ENCODE data around the gene COL18A1.
"Not testable (repeated sequence)": the region's sequence is repeated elsewhere in the genome, so short reads cannot be mapped to it uniquely, and the experiment has no call there.

DNA sequence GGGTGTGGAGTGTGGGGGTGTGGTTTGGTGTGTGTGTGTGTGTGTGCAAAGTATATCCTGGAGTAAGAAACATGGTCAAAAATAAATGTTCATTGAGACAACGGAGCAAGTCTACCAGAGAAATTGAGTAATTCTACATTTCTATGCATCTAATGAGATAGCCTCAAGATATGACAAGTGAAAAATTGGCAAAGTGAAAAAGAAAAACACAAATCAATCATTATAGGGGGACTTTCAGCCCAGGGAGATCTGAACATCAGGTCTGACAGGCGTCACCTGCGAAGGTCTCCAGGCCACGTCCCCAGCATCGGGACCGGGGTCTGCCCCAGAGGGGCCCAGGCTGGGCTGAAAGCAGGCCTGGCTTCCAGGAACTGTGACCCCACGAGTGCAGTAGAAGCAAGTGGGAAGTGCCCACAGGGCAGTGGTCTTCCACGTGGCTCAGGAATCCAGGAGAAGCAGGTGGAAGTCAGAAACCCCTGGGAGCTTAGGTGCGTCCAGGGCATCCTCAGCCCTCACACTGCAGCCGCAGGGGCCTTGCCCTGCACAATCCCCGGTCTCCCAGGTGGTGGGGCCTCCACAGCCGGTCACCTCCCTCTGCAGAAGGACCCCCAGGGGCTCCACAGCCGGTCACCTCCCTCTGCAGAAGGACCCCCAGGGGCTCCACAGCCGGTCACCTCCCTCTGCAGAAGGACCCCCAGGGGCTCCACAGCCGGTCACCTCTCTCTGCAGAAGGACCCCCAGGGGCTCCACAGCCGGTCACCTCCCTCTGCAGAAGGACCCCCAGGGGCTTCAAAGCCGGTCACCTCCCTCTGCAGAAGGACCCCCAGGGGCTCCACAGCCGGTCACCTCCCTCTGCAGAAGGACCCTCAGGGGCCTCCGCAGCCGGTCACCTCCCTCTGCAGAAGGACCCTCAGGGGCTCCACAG lies 96.4 kb downstream of the COL18A1 start:
- TF ChIP-seq, protein P1, sequence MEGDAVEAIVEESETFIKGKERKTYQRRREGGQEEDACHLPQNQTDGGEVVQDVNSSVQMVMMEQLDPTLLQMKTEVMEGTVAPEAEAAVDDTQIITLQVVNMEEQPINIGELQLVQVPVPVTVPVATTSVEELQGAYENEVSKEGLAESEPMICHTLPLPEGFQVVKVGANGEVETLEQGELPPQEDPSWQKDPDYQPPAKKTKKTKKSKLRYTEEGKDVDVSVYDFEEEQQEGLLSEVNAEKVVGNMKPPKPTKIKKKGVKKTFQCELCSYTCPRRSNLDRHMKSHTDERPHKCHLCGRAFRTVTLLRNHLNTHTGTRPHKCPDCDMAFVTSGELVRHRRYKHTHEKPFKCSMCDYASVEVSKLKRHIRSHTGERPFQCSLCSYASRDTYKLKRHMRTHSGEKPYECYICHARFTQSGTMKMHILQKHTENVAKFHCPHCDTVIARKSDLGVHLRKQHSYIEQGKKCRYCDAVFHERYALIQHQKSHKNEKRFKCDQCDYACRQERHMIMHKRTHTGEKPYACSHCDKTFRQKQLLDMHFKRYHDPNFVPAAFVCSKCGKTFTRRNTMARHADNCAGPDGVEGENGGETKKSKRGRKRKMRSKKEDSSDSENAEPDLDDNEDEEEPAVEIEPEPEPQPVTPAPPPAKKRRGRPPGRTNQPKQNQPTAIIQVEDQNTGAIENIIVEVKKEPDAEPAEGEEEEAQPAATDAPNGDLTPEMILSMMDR (IDR thresholded peaks at IDR 0.05; ENCODE audit: low read depth, low read length, missing input control) = not testable (repeated sequence)
- TF ChIP-seq, protein P2, sequence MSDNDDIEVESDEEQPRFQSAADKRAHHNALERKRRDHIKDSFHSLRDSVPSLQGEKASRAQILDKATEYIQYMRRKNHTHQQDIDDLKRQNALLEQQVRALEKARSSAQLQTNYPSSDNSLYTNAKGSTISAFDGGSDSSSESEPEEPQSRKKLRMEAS (IDR thresholded peaks at IDR 0.05) = not testable (repeated sequence)
- TF ChIP-seq, protein P3, sequence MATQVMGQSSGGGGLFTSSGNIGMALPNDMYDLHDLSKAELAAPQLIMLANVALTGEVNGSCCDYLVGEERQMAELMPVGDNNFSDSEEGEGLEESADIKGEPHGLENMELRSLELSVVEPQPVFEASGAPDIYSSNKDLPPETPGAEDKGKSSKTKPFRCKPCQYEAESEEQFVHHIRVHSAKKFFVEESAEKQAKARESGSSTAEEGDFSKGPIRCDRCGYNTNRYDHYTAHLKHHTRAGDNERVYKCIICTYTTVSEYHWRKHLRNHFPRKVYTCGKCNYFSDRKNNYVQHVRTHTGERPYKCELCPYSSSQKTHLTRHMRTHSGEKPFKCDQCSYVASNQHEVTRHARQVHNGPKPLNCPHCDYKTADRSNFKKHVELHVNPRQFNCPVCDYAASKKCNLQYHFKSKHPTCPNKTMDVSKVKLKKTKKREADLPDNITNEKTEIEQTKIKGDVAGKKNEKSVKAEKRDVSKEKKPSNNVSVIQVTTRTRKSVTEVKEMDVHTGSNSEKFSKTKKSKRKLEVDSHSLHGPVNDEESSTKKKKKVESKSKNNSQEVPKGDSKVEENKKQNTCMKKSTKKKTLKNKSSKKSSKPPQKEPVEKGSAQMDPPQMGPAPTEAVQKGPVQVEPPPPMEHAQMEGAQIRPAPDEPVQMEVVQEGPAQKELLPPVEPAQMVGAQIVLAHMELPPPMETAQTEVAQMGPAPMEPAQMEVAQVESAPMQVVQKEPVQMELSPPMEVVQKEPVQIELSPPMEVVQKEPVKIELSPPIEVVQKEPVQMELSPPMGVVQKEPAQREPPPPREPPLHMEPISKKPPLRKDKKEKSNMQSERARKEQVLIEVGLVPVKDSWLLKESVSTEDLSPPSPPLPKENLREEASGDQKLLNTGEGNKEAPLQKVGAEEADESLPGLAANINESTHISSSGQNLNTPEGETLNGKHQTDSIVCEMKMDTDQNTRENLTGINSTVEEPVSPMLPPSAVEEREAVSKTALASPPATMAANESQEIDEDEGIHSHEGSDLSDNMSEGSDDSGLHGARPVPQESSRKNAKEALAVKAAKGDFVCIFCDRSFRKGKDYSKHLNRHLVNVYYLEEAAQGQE (IDR thresholded peaks at IDR 0.05) = not testable (repeated sequence)
- not testable (repeated sequence) for TF ChIP-seq RXRA (IDR thresholded peaks at IDR 0.05); TAF1 (conservative IDR thresholded peaks at IDR 0.05)

All from liver (tissue), 3 donors.